Retinal pigment epithelial cell (primary cell): ENCODE measurements around the gene ATP2B2.

Experiments used
- DNase-seq: peaks from one replicate; pipeline ENCODE4 v3.0.0-alpha.2; 2010; ENCODE audit warnings: low read depth
- H3K4me3 ChIP-seq: 2 replicates; pipeline ENCODE4 v1.5.1; 2011; ENCODE audit warnings: mild to moderate bottlenecking, low read length, control low read depth, moderate library complexity
- CTCF ChIP-seq: conservative IDR thresholded peaks from 2 replicates; pipeline ENCODE4 v1.5.1; 2011; ENCODE audit warnings: low read depth, low read length, control low read depth, inconsistent platforms

ATP2B2 gene

GRCh38 chr3:10487988-10488633 is 17.3 kb downstream of the ATP2B2 start:
- DNase-seq, result no peak
- no peak for TF ChIP-seq CTCF
- H3K4me3 ChIP-seq, result no peak overlapping the region

GRCh38 chr3:10485806-10486205 is 19.6 kb downstream of the ATP2B2 start:
- DNase-seq, result no peak
- no peak overlapping the region for H3K4me3 ChIP-seq
- no peak for TF ChIP-seq CTCF

GRCh38 chr3:10485380-10485779 is 20.0 kb downstream of the ATP2B2 start:
- DNase-seq, result no peak
- no peak overlapping the region for H3K4me3 ChIP-seq
- no peak for TF ChIP-seq CTCF

DNA sequence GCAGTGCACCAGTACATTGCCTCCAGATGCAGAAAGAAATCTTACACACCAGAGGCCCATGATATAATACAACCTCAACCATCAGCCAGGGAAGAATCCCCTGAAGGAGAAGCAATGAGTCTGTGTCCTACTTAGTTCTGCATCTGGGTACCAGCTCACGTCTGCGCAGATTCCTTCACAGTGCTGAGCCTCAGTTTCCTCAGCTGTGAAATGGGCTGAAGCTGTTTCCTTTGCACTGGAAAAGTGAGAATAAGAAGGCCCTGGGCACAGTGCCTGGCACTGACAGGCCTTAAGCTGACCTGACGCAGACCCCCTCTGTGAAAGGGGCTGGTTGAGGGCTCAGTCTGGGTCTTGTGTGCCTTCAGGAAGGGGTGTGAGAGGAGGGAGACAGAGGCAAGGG is 20.7 kb downstream of the ATP2B2 start:
- no peak for TF ChIP-seq CTCF
- DNase-seq, result no peak
- H3K4me3 ChIP-seq, result no peak overlapping the region

- DNase-seq, result no peak
- no peak overlapping the region for H3K4me3 ChIP-seq
- TF ChIP-seq CTCF, result no peak
These were observed 21.6 kb downstream of the ATP2B2 start for GRCh38 chr3:10483686-10484345.

- no peak overlapping the region for H3K4me3 ChIP-seq
- DNase-seq, result no peak
- TF ChIP-seq CTCF, result no peak
These were observed 22.1 kb downstream of the ATP2B2 start for GRCh38 chr3:10483364-10483675.
